Cardiac fibroblast (primary cell): Measurements from ENCODE around the gene MED9.
"Not testable (repeated sequence)": the region's sequence is repeated elsewhere in the genome, so short reads cannot be mapped to it uniquely, and the experiment has no call there.

Experiments
- DNase-seq, 2 donors: peaks; one replicate each; pipeline versions ENCODE4 v3.0.0 to v3.0.0-alpha.2; 2010; ENCODE audit warnings: low read depth in 2 of 2
- H3K4me3 ChIP-seq, 2 donors: replicated peaks in 1 of 2; 1 replicate in 1 of 2; 2 replicates in 1 of 2; pipeline ENCODE4 v1.5.1; 2011; ENCODE audit warnings: low read depth in 2 of 2, low read length in 2 of 2, mild to moderate bottlenecking in 2 of 2, moderate library complexity in 1 of 2
- CTCF ChIP-seq: IDR thresholded peaks from one replicate; pipeline ENCODE4 v1.5.1; 2011; ENCODE audit warnings: low read depth, mild to moderate bottlenecking, low read length, inconsistent platforms

The MED9 gene

GRCh38 chr17:17485420-17485819, 8.6 kb downstream of the MED9 start:
- H3K4me3 ChIP-seq, result no peak overlapping the region
- DNase-seq, result no peak
- no peak for TF ChIP-seq CTCF

- DNase-seq, H3K4me3 ChIP-seq: not testable (repeated sequence)
Measured at GRCh38 chr17:17486416-17486815, 9.6 kb downstream of the MED9 start.

GRCh38 chr17:17487998-17488397, 11.2 kb downstream of the MED9 start:
- TF ChIP-seq CTCF, result no peak
- DNase-seq, result no peak
- no peak overlapping the region for H3K4me3 ChIP-seq

- TF ChIP-seq CTCF, result no peak
- H3K4me3 ChIP-seq, result no peak overlapping the region
- no peak for DNase-seq
Measured at GRCh38 chr17:17491031-17491471, 14.3 kb downstream of the MED9 start.

GRCh38 chr17:17491546-17491988, 14.8 kb downstream of the MED9 start:
- H3K4me3 ChIP-seq, result no peak overlapping the region
- no peak for TF ChIP-seq CTCF
- DNase-seq, result no peak

- DNase-seq, result no peak
- TF ChIP-seq CTCF, result no peak
Measured at GRCh38 chr17:17492085-17492484, 15.3 kb downstream of the MED9 start.

GRCh38 chr17:17492571-17492970, 15.8 kb downstream of the MED9 start:
- H3K4me3 ChIP-seq, result no peak overlapping the region
- no peak for DNase-seq
- no peak for TF ChIP-seq CTCF

More at GRCh38 chr17:17492085-17492484, 15.3 kb downstream of the MED9 start:
- H3K4me3 ChIP-seq, result no peak overlapping the region
